Measurements from ENCODE around the gene RXRA.

GRCh38 chr9:134377976-134378375, 51.7 kb downstream of the RXRA start:
- TF ChIP-seq POLR2A (IDR thresholded peaks at IDR 0.05) (no peak), CTCF (IDR thresholded peaks at IDR 0.05) (no peak), EP300 (IDR thresholded peaks at IDR 0.05; ENCODE audit: low read depth) (no peak)

All from transverse colon (tissue), 3 donors.